NCI-H1436 (cell line): ENCODE data around the gene CNIH2.
"Not testable (repeated sequence)": the region's sequence is repeated elsewhere in the genome, so short reads cannot be mapped to it uniquely, and the experiment has no call there.

ENCODE experiments used
- DNase-seq: peaks from one replicate; lab custom pipeline; 2025; lab: John Stamatoyannopoulos, UW

Gene CNIH2

DNA sequence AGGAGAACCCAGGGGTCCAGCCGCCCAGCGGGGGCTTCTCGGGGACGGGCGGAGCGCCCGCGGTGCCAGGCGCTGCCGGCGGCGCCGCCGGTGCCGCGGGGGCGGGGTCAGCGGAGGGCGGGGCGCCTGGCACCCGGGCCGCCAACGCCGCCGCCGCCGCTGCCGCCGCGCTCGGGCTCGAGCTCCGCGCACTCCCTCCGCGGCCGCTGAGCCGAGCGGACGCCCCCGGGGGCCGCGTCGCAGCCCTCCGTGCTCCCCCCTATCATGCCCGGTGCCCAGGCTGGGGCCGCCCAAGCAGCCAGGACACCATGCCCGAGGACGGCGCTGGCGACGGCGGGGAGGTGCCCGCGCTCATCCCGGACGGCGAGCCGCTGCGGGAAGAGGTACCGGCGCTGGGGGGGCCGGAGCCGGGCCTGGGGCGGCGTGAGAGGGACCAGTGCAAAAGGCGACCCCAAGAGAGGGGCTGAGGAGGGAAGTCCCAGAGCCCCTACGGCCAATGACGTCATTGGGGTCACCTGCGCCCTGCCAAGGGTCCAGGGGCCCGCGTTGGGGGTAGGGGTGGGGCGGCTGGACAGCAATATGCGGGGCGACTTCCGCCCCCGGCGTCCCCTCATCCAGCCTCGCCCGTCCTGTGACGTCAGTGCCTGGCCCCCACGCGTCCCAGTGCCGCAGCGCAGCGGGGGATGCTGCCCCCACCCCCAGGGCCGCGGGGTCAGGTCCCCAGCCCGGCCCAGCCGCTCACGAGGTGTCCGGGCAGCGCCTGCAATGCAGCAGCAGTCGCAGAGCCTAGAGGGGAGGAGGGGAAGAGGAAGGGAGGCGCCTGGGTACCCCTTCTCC lies 13.9 kb downstream of the CNIH2 start, which contains the start of gene TMEM151A:
Gene TMEM151A, plus strand, starts transcription at position 189 of the 837 bp plus-strand sequence. Its CDS starts 120 bp downstream, at position 309.
- DNase-seq: no peak

DNA sequence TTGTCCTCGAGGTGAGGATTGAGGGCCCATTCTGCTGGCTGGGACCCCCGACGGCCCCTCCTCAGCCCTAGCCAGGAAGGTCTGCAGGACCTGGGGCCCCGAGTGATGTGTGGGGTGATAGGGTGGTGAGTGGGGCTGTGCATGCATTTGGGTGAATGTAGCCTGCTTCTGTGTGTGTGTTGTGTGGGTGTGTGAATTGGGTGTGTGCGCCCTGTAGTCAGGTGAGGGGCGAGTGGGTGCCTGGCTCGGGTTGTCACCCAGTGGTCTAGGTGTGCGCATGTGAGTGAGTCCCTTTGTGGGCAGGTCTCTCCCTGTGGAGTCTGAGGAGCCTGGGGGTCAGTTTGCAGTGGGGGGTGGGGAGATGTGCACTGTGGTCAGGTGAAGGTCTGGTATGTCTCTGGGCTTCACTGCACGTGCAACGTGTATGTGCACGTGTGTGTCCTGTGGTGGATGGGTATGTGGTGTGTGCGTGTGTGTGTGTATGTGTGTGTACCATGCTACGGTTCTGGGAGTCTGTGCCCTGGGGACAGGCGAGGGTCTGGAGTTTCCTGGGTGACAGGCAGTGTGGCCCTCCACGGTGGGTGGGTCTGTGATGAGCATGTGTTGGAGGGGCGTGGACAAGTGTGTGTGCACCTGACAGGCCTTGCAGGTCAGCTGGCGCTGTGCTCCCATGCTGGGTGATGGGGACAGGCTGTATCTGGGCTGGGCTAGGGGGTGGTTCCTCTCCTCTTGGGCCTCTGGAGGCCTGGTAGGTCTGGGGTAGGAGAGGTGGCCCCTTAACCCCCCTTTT lies 14.8 kb downstream of the CNIH2 start:
- no peak for DNase-seq

DNA sequence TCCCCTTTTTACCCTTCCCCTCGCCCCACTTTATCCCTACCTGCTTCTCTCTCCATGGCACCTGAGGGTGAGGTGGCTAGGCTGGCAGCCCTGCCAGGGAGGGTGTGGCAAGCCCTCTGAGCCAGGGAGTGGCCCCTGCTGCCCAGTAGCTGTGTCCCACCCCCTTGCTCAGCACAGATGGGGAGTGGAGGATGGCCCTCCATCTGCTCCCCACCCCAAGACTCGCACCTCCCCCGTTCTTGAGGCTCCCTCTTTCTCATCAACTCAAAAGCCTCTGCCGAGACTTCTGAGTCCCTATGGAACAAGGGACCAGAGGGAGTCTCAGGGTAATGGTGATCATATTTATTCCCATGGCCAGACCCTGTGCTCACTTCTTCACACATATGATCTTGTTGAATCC lies 15.4 kb downstream of the CNIH2 start:
- DNase-seq: no peak

DNA sequence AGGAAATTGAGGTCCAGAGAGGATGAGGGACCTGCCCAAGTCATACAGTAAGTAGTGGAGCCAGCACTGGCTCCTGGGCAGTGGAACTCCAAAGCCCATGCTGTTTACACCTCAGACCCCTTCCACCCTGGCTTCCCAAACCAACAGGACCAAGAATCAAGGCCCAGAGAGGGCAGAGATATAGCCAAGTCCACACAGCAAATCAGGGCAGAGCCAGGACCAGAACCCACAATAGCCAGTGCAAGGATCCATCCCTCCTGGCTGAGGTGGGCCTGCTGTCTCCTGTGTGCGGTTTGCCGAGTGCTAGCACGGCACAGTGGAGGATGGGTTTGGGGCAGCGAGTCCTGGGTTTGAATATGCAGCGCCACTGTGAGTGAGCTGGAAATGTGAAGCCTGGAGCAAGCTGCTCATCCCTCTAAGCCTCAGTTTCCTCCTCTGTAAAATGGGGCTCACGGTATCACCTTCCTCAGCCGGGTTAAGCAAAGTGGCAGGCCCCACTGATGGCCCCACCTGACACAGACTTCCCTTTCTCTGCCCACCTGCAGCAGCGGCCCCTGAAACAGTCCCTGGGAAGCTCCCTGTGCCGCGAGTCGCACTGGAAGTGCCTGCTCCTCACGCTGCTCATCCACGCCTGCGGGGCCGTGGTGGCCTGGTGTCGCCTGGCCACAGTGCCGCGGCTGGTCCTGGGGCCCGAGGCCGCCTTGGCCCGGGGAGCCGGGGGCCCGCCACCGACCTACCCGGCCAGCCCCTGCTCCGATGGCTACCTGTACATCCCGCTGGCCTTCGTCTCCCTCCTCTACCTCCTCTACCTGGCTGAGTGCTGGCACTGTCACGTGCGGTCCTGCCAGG lies 16.0 kb downstream of the CNIH2 start:
- DNase-seq: no peak

GRCh38 chr11:66294626-66295620 lies 16.9 kb downstream of the CNIH2 start:
- no peak for DNase-seq

DNA sequence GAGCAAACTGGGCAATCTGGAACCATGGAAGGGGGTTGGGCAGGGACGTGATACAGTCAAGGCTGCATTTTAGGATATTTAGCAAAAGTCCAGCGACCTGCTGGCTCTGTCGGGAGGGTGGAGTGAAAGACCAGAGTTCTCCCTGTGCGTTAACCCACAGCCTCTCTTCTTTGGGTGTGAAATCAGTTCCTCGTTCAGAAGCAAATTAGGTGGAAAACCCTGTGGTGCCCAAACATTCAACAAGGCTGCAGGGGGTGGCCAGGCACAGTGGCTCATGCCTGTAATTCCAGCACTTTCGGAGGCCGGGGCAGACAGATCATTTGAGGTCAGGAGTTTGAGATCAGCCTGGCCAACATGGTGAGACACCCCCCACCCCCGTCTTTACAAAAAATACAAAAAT lies 19.6 kb downstream of the CNIH2 start:
- DNase-seq: no peak

GRCh38 chr11:66299186-66299585 lies 21.2 kb downstream of the CNIH2 start:
- DNase-seq: no peak

DNA sequence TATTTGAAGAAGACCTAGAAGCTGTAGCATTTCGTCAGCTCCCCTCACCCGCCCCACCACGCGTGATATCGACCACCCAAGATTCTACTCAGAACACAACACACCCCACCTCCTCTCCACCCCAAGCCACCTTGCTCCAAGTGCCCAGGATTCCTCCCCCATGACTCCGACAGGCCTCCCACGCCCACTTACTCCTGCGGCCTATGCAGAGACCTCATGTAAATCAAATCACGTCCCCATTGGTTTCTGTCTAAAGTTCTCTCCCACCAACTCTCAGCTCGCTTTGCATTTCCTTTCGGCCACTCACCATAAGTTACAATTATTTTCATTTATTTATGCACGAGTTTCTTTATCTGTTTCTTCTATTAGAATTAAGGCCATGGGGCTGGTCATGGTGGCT lies 24.7 kb downstream of the CNIH2 start:
- DNase-seq: no peak

DNA sequence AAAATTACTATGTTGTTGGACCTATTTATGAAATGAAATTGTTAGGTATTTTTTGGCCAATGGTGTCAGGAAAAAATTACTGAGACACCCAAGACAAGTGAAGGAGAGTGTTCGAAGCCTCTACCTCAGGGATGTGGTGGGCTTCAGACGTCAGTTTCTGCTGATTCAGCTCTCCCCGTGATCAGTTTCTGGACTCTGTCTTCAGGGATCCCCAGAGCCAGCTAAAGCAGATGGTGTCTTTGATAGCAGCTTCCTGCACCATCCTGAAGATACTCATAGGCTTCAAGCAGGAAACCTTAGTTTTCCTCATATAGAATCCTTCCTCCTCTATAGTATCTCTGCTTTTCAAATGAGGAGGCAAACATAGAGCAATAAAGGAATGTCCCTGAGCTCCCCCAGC lies 31.5 kb downstream of the CNIH2 start:
- DNase-seq: no peak

GRCh38 chr11:66310324-66310723 lies 32.3 kb downstream of the CNIH2 start:
- no peak for DNase-seq

DNA sequence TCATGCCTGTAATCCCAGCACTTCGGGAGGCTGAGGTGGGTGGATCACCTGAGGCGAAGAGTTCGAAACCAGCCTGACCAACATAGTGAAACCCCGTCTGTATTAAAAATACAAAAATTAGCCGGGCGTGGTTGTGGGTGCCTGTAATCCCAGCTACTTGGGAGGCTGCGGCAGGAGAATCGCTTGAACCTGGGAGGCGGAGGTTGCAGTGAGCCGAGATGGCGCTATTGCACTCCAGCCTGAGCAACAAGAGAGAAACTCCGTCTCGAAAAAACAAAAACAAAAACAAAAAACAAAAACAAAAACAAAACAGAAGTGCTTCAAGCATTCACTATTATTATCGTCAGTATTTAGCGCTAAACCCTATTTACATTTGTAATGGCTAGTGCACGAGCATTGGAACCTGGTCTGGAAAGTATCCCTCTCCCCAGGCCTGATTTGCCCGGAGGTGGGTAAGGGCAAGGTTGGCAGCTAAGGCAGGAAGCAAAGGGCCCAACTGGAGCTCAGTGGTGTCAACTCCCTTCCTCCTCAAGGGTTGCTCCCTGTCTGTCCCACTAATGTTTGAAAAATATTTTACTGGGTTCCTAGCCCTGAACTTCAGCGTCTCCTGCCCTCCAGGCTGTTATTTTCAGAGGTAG lies 32.9 kb downstream of the CNIH2 start:
- not testable (repeated sequence) for DNase-seq

GRCh38 chr11:66311470-66311964 lies 33.5 kb downstream of the CNIH2 start:
- no peak for DNase-seq

- DNase-seq: peak; percentile 94
Observed at GRCh38 chr11:66311965-66312548, 34.1 kb downstream of the CNIH2 start.

DNA sequence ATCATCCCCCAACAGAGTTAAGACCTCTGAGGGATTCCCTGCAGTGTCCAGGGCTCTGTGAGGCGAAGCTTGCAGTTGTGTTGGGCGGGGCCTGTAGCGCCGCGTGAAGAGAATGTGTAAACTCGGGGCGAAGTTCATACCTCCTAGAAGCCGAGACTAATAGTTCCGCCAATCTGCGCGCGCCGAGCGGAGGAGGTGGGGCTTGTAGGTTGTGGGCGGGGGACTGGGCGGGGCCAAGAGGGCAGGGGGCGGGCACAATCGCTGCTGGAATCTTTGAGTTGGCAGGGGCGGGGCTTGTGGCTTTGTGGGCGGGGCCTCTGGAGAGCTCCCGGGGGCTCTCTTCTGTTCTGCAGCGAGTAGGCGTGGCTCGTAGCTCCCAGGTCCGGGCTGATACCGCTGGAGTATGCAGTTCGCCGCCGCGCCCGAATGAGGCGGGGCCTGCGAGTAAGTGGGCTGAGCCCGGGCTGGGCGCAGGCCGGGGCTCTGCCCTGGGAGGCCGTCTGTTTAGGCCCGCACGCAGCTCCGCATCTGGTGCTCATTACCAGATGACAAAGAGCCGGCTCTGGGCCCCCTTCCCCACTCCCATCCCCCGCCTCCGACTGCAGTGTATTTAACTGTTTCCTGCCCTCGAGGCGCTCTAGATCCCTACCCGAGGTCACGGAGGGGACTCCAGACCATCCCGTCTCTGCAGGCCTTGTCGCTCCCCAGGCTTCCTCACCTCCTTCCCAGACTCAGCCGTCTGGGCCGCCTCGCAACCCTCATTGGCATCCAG lies 34.8 kb downstream of the CNIH2 start:
- DNase-seq: peak; percentile 94

- DNase-seq: no peak
Observed at GRCh38 chr11:66313321-66314185, 35.6 kb downstream of the CNIH2 start.

DNA sequence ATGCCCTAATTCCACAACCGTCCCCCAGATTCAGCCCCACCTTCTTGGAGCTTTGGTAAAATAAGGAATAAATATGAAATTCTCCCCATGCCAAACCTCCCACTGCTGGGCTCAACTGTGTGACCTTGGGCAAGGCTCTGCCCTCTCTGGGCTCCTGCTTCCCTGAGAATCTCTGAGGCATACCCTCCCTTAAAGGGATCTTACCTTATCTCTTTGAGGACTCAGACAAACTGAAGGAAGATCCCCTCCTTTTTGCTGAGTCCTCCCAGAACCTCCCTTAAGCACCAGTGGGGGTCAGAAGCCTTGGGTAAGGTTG lies 36.2 kb downstream of the CNIH2 start:
- DNase-seq: no peak

- no peak for DNase-seq
Observed at GRCh38 chr11:66314561-66315497, 36.9 kb downstream of the CNIH2 start.
